Loucy (cell line): Measurements from ENCODE around the gene CCR7.

ENCODE experiments used
- H2AFZ ChIP-seq: fragments of 200-600 bp; sonication (generic); 2 replicates; pipeline ENCODE4 v1.6.0; 2016; ENCODE audit warnings: antibody characterized with exemption, mild to moderate bottlenecking, low read length, moderate library complexity
- H3F3A ChIP-seq: fragments of 200-600 bp; 2 replicates; pipeline ENCODE4 v1.6.0; 2016; ENCODE audit warnings: antibody characterized with exemption, low read depth, mild to moderate bottlenecking
- H3K27me3 ChIP-seq: fragments of 200-600 bp; sonication (generic); 2 replicates; pipeline ENCODE4 v1.6.1; 2014; ENCODE audit warnings: low read length, mild to moderate bottlenecking; ENCODE audit not compliant: insufficient read depth, poor library complexity, severe bottlenecking
- H3K36me3 ChIP-seq: fragments of 200-600 bp; sonication (generic); 2 replicates; pipeline ENCODE4 v1.6.1; 2016; ENCODE audit warnings: low read length; ENCODE audit not compliant: insufficient read depth
- H3K4me1 ChIP-seq: fragments of 200-600 bp; sonication (generic); 2 replicates; pipeline ENCODE4 v1.5.1; 2014; ENCODE audit warnings: low read length, mild to moderate bottlenecking; ENCODE audit not compliant: insufficient read depth, poor library complexity, severe bottlenecking
- H3K4me2 ChIP-seq: fragments of 200-600 bp; sonication (generic); 2 replicates; pipeline ENCODE4 v1.6.0; 2014; ENCODE audit warnings: antibody characterized with exemption, low read length, low read depth, mild to moderate bottlenecking; ENCODE audit not compliant: poor library complexity, severe bottlenecking
- H3K4me3 ChIP-seq: fragments of 200-600 bp; sonication (generic); 2 replicates; pipeline ENCODE4 v1.5.1; 2014; ENCODE audit warnings: low read length, mild to moderate bottlenecking, mixed read lengths; ENCODE audit not compliant: poor library complexity, severe bottlenecking
- H3K79me2 ChIP-seq: fragments of 200-600 bp; sonication (generic); 2 replicates; pipeline ENCODE4 v1.6.1; 2014; ENCODE audit warnings: low read length; ENCODE audit not compliant: insufficient read depth
- H3K9ac ChIP-seq: fragments of 200-600 bp; sonication (generic); 2 replicates; pipeline ENCODE4 v1.6.0; 2014; ENCODE audit warnings: mild to moderate bottlenecking, low read depth, low read length, moderate library complexity; ENCODE audit not compliant: poor library complexity, severe bottlenecking
- H3K9me2 ChIP-seq: fragments of 200-600 bp; sonication (generic); replicated peaks from 2 replicates; pipeline ENCODE4 v1.6.1; 2016; ENCODE audit warnings: low read depth, low read length, mixed read lengths
- H3K9me3 ChIP-seq: fragments of 200-600 bp; sonication (generic); 2 replicates; pipeline ENCODE4 v1.6.1; 2014; ENCODE audit warnings: mild to moderate bottlenecking, antibody characterized with exemption, low read length, low read depth; ENCODE audit not compliant: insufficient read depth
- H4K20me1 ChIP-seq: fragments of 200-600 bp; sonication (generic); 2 replicates; pipeline ENCODE4 v1.6.0; 2014; ENCODE audit warnings: antibody characterized with exemption, low read length, mild to moderate bottlenecking; ENCODE audit not compliant: insufficient read depth, poor library complexity, severe bottlenecking
- EZH2phosphoT487 ChIP-seq: fragments of 200-600 bp; IDR thresholded peaks from 2 replicates; pipeline ENCODE4 v1.6.1; 2018; ENCODE audit warnings: antibody characterized with exemption, mild to moderate bottlenecking, moderate library complexity, borderline replicate concordance
- TF ChIP-seq, protein P1 (sequence below): fragments of 200-600 bp; sonication (generic); conservative IDR thresholded peaks from 2 replicates; pipeline ENCODE4 v1.5.1; 2014; ENCODE audit warnings: mild to moderate bottlenecking, antibody characterized with exemption, low read length

The CCR7 gene

DNA sequence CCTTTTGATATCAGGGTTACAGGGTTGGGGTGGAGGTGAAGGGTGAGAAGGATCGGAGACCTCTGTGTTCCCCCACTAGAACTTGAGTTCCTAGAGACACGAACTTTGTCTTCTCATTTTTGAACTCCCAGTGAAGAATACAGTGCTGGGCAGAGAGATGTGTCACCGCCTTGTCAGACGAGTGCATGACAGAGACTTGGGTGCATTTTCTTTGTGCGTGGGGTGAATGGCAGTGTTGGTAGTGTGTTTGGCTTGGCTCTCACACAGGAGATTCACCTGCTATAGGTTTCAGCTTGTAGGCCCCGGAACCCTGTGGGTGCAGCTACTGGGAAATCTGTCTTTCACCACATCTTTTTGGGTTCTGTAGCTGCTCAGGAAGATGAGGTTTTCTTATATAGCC, 40.0 kb upstream of the CCR7 start:
- no peak overlapping the region for H3K9ac ChIP-seq
- no peak overlapping the region for H3K4me2 ChIP-seq
- no peaks in the 10 kb centered on the region for H3K36me3 ChIP-seq
- no peak overlapping the region for H3K4me3 ChIP-seq
- no peaks in the 10 kb centered on the region for H3K79me2 ChIP-seq
- H2AFZ ChIP-seq: no peak overlapping the region
- no peaks in the 10 kb centered on the region for H3F3A ChIP-seq
- no peaks in the 10 kb centered on the region for H3K9me3 ChIP-seq
- TF ChIP-seq, protein P1, sequence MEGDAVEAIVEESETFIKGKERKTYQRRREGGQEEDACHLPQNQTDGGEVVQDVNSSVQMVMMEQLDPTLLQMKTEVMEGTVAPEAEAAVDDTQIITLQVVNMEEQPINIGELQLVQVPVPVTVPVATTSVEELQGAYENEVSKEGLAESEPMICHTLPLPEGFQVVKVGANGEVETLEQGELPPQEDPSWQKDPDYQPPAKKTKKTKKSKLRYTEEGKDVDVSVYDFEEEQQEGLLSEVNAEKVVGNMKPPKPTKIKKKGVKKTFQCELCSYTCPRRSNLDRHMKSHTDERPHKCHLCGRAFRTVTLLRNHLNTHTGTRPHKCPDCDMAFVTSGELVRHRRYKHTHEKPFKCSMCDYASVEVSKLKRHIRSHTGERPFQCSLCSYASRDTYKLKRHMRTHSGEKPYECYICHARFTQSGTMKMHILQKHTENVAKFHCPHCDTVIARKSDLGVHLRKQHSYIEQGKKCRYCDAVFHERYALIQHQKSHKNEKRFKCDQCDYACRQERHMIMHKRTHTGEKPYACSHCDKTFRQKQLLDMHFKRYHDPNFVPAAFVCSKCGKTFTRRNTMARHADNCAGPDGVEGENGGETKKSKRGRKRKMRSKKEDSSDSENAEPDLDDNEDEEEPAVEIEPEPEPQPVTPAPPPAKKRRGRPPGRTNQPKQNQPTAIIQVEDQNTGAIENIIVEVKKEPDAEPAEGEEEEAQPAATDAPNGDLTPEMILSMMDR: no peak
- no peak for TF ChIP-seq EZH2phosphoT487
- H4K20me1 ChIP-seq: no peaks in the 10 kb centered on the region
- H3K9me2 ChIP-seq: no peaks in the 10 kb centered on the region
- no peaks in the 10 kb centered on the region for H3K4me1 ChIP-seq
- H3K27me3 ChIP-seq: no peaks in the 10 kb centered on the region

DNA sequence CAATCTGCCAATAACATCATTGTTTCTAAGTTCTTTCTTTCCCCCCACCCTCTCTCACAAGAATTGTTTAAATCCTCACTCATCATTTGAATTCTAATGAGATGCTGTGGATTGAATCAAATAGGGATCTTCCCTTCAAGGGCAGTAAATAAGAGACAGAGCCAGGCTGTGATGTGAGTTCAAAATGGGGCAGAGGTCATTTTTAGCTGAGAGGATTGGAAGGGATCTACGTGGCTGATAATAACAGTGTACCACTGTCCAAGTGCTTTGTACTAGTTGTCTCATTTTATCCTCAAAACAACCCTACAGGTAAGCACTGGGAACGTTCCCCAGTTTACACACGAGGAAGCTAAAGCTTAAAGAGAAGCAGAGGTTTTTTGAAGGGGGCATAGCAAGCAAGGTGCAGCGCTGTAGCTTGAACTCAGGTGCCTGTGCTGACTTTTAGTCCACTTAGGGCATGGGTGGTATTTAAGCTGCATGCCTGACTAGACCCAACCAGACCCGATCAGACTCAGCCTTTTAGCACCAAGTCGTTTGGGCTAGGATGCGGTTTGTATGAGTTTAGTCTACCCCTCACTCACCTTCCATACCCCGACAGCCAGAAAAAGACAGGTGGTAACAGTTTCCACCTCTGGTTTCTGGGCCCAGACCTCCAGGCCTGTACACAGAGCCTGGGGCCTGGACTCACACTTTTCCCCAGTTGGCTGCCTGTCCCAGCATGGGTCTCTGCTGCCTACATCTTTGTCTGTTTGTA, 39.2 kb upstream of the CCR7 start:
- Histone ChIP-seq H3K9me2 (no peaks in the 10 kb centered on the region), H3K79me2 (no peaks in the 10 kb centered on the region), H3K27me3 (no peaks in the 10 kb centered on the region), H3K9me3 (no peaks in the 10 kb centered on the region), H3K4me2 (no peak overlapping the region), H4K20me1 (no peaks in the 10 kb centered on the region), H3K9ac (no peak overlapping the region), H2AFZ (no peak overlapping the region), H3K4me3 (no peak overlapping the region), H3F3A (no peaks in the 10 kb centered on the region), H3K4me1 (no peaks in the 10 kb centered on the region), H3K36me3 (no peaks in the 10 kb centered on the region)
- TF ChIP-seq EZH2phosphoT487: no peak

DNA sequence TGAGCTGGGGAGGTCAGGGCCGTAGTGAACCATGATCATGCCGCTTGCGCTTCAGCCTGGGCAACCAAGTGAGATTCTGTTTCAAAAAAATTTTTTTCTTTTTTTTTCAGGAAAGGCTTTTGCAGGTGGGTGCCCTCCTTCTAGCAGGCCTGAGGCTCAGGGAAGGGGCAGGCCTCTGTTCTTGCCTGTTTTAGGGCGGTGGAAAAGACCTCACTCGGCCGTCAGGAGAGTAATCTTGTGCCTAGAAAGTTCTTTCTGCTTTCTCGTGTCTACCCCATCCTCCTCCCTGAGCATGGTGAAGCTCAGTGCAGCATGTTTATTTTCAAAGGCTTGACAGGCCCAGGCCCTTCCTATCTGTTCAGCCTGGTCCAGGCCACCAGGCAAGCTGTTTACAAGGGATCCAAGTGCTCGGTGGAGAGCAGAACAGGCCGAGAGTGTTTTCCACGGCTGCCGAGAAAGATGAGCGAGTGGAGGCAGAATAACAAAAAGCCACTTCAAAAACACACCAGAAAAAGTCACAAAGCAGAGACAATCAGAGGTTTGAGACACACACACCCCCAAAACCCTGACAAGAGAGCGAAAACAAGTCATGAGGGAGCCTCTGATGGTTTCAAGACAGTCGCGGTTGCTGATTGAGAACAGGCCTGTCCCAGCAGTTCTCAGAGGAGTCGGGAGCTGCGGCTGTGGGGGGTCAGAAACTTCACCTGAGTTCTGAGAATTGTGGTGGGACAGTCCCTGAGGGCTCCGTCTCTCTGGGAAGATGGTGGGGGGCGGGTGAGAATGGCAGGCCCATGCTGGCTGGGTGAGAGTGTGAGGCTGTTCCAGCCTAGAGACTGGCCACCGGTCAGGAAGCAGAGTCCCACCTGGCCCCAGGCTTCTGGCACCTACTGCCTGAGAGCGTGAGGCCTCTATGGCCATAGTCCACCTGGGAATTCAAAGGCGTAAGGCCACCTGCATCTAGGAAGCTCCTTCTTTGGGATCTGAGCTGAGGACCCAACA, 37.5 kb upstream of the CCR7 start:
- no peaks in the 10 kb centered on the region for H3K4me1 ChIP-seq
- no peaks in the 10 kb centered on the region for H3K36me3 ChIP-seq
- H2AFZ ChIP-seq: no peak overlapping the region
- H4K20me1 ChIP-seq: no peaks in the 10 kb centered on the region
- H3K9me3 ChIP-seq: no peaks in the 10 kb centered on the region
- H3K27me3 ChIP-seq: no peaks in the 10 kb centered on the region
- no peaks in the 10 kb centered on the region for H3F3A ChIP-seq
- no peak overlapping the region for H3K9ac ChIP-seq
- H3K79me2 ChIP-seq: no peaks in the 10 kb centered on the region
- no peaks in the 10 kb centered on the region for H3K9me2 ChIP-seq
- TF ChIP-seq EZH2phosphoT487: no peak
- TF ChIP-seq, protein P1: no peak
- H3K4me2 ChIP-seq: no peak overlapping the region
- H3K4me3 ChIP-seq: no peak overlapping the region
